Kidney (tissue), 14 donors: Measurements from ENCODE around the gene EML6. TPM values are rescaled to one million over a fixed set of nuclear protein-coding genes. Genes with fewer than 3 reads are reported as not detected.

ENCODE experiments used
- DNase-seq, 5 donors: peaks; one replicate each; pipeline ENCODE4 v3.0.0-alpha.2; 2013 to 2020
- FAIRE-seq: peaks from 2 replicates; lab custom pipeline; 2012; peaks lifted over from hg19 to GRCh38; lab: Jason Lieb, UNC
- H3K27ac ChIP-seq, 2 donors: one replicate each; pipeline ENCODE4 v1.7.0; 2013; ENCODE audit warnings: low read depth in 2 of 2, low read length in 2 of 2, inconsistent platforms in 1 of 2
- H3K27me3 ChIP-seq: one replicate; pipeline ENCODE4 v1.7.1; 2013; ENCODE audit warnings: low read length, inconsistent platforms; ENCODE audit not compliant: control insufficient read depth, insufficient read depth
- H3K36me3 ChIP-seq, 3 donors: one replicate each; pipeline versions ENCODE4 v1.7.0 to v1.7.1; 2013; ENCODE audit warnings: low read length in 3 of 3, control low read depth in 1 of 3, inconsistent platforms in 1 of 3; ENCODE audit not compliant: insufficient read depth in 3 of 3, control insufficient read depth in 2 of 3
- H3K4me1 ChIP-seq, 3 donors: one replicate each; pipeline versions ENCODE4 v1.7.0 to v1.7.1; 2013; ENCODE audit warnings: low read length in 3 of 3, inconsistent platforms in 1 of 3, low read depth in 1 of 3; ENCODE audit not compliant: control insufficient read depth in 2 of 3, insufficient read depth in 2 of 3
- H3K4me3 ChIP-seq, 3 donors: one replicate each; pipeline versions ENCODE4 v1.7.0 to v1.8.1; 2013; ENCODE audit warnings: low read length in 3 of 3, control low read depth in 1 of 3, inconsistent platforms in 1 of 3
- H3K9ac ChIP-seq, 3 donors: one replicate each; pipeline versions ENCODE4 v1.7.0 to v1.7.1; 2013; ENCODE audit warnings: low read length in 3 of 3, control low read depth in 1 of 3, inconsistent platforms in 1 of 3
- H3K9me3 ChIP-seq, 3 donors: one replicate each; pipeline versions ENCODE4 v1.7.0 to v1.7.1; 2013; ENCODE audit warnings: low read length in 3 of 3, control low read depth in 1 of 3, inconsistent platforms in 1 of 3; ENCODE audit not compliant: control insufficient read depth in 2 of 3, insufficient read depth in 1 of 3
- CTCF ChIP-seq: IDR thresholded peaks from 3 replicates; pipeline ENCODE4 v1.5.1; 2012; ENCODE audit warnings: mild to moderate bottlenecking, moderate library complexity, borderline replicate concordance; ENCODE audit not compliant: insufficient read depth; ENCODE audit errors: extremely low read depth
- intact Hi-C: fragments of 100-400 bp; cut with DNase I; formaldehyde crosslinking; loops from one replicate; pipeline ENCODE4 v1.11.1; 2022
- polyA plus RNA-seq: library from polyadenylated mRNA; stranded (reverse); fragments of 350-450 nt; fragmentation: Illumina TruSeq; extraction: RNeasy Lipid Tissue Mini Kit (QIAGEN cat#74804); gene quantifications from one replicate; pipeline ENCODE4 v1.2.3, GENCODE V29; 2014; ENCODE audit warnings: low read depth, low replicate concordance; ENCODE audit not compliant: insufficient read depth
- total RNA-seq: library from RNA; stranded (reverse); fragmentation: NEBNext Ultra II Directional; extraction: Animal tissue kit (Norgen Biotek cat#: 25700); gene quantifications from one replicate; pipeline ENCODE4 v1.2.1, GENCODE V29; 2021
- donor health status: control.
- donor health status: control.
- donor health status: control.
- donor health status: control.
- donor health status: control.
- donor health status: DM: yes; HTN: yes; CAD: no.
- donor health status: Normal renal cell carcinoma (clear cell type).

The EML6 gene
- total and polyA plus RNA-seq, 2 donors from 2014 or later, result 1.7 to 3.1 TPM

- Histone ChIP-seq H3K27ac (no peak overlapping the region), H3K4me1 (peaks cover 0 to 2% (median 0%) of the 10 kb centered on the region in 3 donors), H3K9ac (no peak overlapping the region), H3K36me3 (no peaks in the 10 kb centered on the region), H3K4me3 (no peak overlapping the region), H3K9me3 (no peaks in the 10 kb centered on the region), H3K27me3 (no peaks in the 10 kb centered on the region)
- DNase-seq, result no peak
- no peak for FAIRE-seq
- intact Hi-C loops, result no loop called here
- no peak for TF ChIP-seq CTCF
Measured at GRCh38 chr2:54714996-54715395, 8.5 kb upstream of the EML6 start.

GRCh38 chr2:54716375-54716774 lies 7.1 kb upstream of the EML6 start:
- Histone ChIP-seq H3K4me3 (no peak overlapping the region), H3K27ac (no peak overlapping the region), H3K4me1 (no peaks in the 10 kb centered on the region), H3K9me3 (no peaks in the 10 kb centered on the region), H3K36me3 (no peaks in the 10 kb centered on the region), H3K9ac (no peak overlapping the region), H3K27me3 (no peaks in the 10 kb centered on the region)
- no peak for FAIRE-seq
- no peak for DNase-seq
- TF ChIP-seq CTCF, result no peak
- intact Hi-C loops, result no loop called here

DNA sequence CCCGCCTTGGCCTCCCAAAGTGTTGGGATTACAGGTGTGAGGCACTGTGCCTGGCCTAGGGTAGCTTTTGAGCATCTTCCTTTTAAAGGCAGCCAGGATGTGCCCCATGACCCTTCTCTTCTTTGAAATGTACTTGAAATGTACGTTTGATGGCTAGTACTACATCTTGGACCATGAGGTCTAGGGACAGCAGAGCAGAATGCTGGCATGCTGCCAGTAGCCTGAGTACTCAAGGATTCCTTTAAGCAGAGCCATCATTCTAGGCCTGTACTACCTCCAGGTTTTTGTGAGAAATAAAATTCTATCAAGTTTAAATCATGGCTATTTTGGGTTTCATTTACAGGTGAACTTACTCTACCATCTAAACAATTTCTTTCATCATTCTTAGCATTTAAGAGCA lies 2.9 kb upstream of the EML6 start:
- intact Hi-C loops, result no loop called here

More for the DNA sequence above, 2.9 kb upstream of the EML6 start:
- Histone ChIP-seq H3K27me3 (no peaks in the 10 kb centered on the region), H3K9ac (no peak overlapping the region), H3K9me3 (no peaks in the 10 kb centered on the region), H3K27ac (no peak overlapping the region), H3K4me1 (peaks cover 5 to 6% (median 6%) of the 10 kb centered on the region in 3 donors), H3K36me3 (no peaks in the 10 kb centered on the region), H3K4me3 (no peak overlapping the region)
- FAIRE-seq, result no peak
- DNase-seq, result no peak
- no peak for TF ChIP-seq CTCF
